Kidney (tissue), 14 donors: ENCODE results near the gene INVS. TPM values are rescaled to one million over a fixed set of nuclear protein-coding genes. Genes with fewer than 3 reads are reported as not detected.

Experiments used
- DNase-seq, 5 donors: peaks; one replicate each; pipeline ENCODE4 v3.0.0-alpha.2; 2013 to 2020
- FAIRE-seq: peaks from 2 replicates; lab custom pipeline; 2012; peaks lifted over from hg19 to GRCh38; lab: Jason Lieb, UNC
- H3K27ac ChIP-seq, 2 donors: one replicate each; pipeline ENCODE4 v1.7.0; 2013; ENCODE audit warnings: low read depth in 2 of 2, low read length in 2 of 2, inconsistent platforms in 1 of 2
- H3K27me3 ChIP-seq: one replicate; pipeline ENCODE4 v1.7.1; 2013; ENCODE audit warnings: low read length, inconsistent platforms; ENCODE audit not compliant: control insufficient read depth, insufficient read depth
- H3K36me3 ChIP-seq, 3 donors: one replicate each; pipeline versions ENCODE4 v1.7.0 to v1.7.1; 2013; ENCODE audit warnings: low read length in 3 of 3, control low read depth in 1 of 3, inconsistent platforms in 1 of 3; ENCODE audit not compliant: insufficient read depth in 3 of 3, control insufficient read depth in 2 of 3
- H3K4me1 ChIP-seq, 3 donors: one replicate each; pipeline versions ENCODE4 v1.7.0 to v1.7.1; 2013; ENCODE audit warnings: low read length in 3 of 3, inconsistent platforms in 1 of 3, low read depth in 1 of 3; ENCODE audit not compliant: control insufficient read depth in 2 of 3, insufficient read depth in 2 of 3
- H3K4me3 ChIP-seq, 3 donors: one replicate each; pipeline versions ENCODE4 v1.7.0 to v1.8.1; 2013; ENCODE audit warnings: low read length in 3 of 3, control low read depth in 1 of 3, inconsistent platforms in 1 of 3
- H3K9ac ChIP-seq, 3 donors: one replicate each; pipeline versions ENCODE4 v1.7.0 to v1.7.1; 2013; ENCODE audit warnings: low read length in 3 of 3, control low read depth in 1 of 3, inconsistent platforms in 1 of 3
- H3K9me3 ChIP-seq, 3 donors: one replicate each; pipeline versions ENCODE4 v1.7.0 to v1.7.1; 2013; ENCODE audit warnings: low read length in 3 of 3, control low read depth in 1 of 3, inconsistent platforms in 1 of 3; ENCODE audit not compliant: control insufficient read depth in 2 of 3, insufficient read depth in 1 of 3
- CTCF ChIP-seq: IDR thresholded peaks from 3 replicates; pipeline ENCODE4 v1.5.1; 2012; ENCODE audit warnings: mild to moderate bottlenecking, moderate library complexity, borderline replicate concordance; ENCODE audit not compliant: insufficient read depth; ENCODE audit errors: extremely low read depth
- intact Hi-C: fragments of 100-400 bp; cut with DNase I; formaldehyde crosslinking; loops from one replicate; pipeline ENCODE4 v1.11.1; 2022
- polyA plus RNA-seq: library from polyadenylated mRNA; stranded (reverse); fragments of 350-450 nt; fragmentation: Illumina TruSeq; extraction: RNeasy Lipid Tissue Mini Kit (QIAGEN cat#74804); gene quantifications from one replicate; pipeline ENCODE4 v1.2.3, GENCODE V29; 2014; ENCODE audit warnings: low read depth, low replicate concordance; ENCODE audit not compliant: insufficient read depth
- total RNA-seq: library from RNA; stranded (reverse); fragmentation: NEBNext Ultra II Directional; extraction: Animal tissue kit (Norgen Biotek cat#: 25700); gene quantifications from one replicate; pipeline ENCODE4 v1.2.1, GENCODE V29; 2021
- donor health status: control.
- donor health status: control.
- donor health status: control.
- donor health status: control.
- donor health status: control.
- donor health status: DM: yes; HTN: yes; CAD: no.
- donor health status: Normal renal cell carcinoma (clear cell type).

The INVS gene
- total and polyA plus RNA-seq, 2 donors from 2014 or later, result 7.1 to 19.7 TPM

- Histone ChIP-seq H3K4me1 (peaks cover 0 to 7% (median 0%) of the 10 kb centered on the region in 3 donors), H3K9me3 (no peaks in the 10 kb centered on the region), H3K4me3 (no peak overlapping the region), H3K9ac (no peak overlapping the region), H3K36me3 (no peaks in the 10 kb centered on the region), H3K27me3 (no peaks in the 10 kb centered on the region), H3K27ac (no peak overlapping the region)
- intact Hi-C loops, result no loop called here
- no peak for DNase-seq
- TF ChIP-seq CTCF, result no peak
- peak; percentile 58 for FAIRE-seq
These were observed 16.3 kb upstream of the INVS start for GRCh38 chr9:100082782-100083181.

- no peaks in the 10 kb centered on the region for H3K9me3 ChIP-seq
- FAIRE-seq (no peak), DNase-seq (no peak)
- H3K27ac ChIP-seq, result no peak overlapping the region
- no peak for TF ChIP-seq CTCF
- intact Hi-C loops, result no loop called here
- H3K36me3 ChIP-seq, result no peaks in the 10 kb centered on the region
- no peaks in the 10 kb centered on the region for H3K27me3 ChIP-seq
- H3K4me3 ChIP-seq, result no peak overlapping the region
- peaks cover 0 to 7% (median 0%) of the 10 kb centered on the region in 3 donors for H3K4me1 ChIP-seq
- H3K9ac ChIP-seq, result no peak overlapping the region
These were observed 15.5 kb upstream of the INVS start for GRCh38 chr9:100083448-100084127.

- no peak for TF ChIP-seq CTCF
- Histone ChIP-seq H3K27me3 (no peaks in the 10 kb centered on the region), H3K36me3 (no peaks in the 10 kb centered on the region), H3K4me1 (peaks cover 0 to 7% (median 0%) of the 10 kb centered on the region in 3 donors), H3K4me3 (no peak overlapping the region), H3K27ac (no peak overlapping the region), H3K9ac (no peak overlapping the region), H3K9me3 (no peaks in the 10 kb centered on the region)
- DNase-seq (no peak), FAIRE-seq (no peak)
- intact Hi-C loops, result no loop called here
These were observed 15.0 kb upstream of the INVS start for GRCh38 chr9:100084128-100084453.

DNA sequence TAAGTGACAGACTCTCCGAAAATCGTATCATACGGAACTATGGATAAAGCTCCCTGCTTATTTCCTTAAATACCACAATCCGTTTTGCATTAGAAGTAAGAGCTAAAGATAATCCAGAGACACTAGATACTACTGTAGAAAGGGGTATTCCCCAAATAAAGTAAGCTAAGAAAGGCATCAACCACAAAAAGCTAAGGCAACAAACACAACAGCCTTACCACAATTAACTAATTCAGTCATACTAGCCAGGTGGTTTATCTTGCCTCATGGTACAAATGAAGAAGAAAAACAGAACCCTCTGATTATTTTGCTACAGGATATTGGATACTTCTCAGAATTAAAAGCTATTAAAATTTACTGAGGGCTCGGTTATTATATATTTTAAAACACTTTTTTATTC lies 14.3 kb upstream of the INVS start:
- H3K4me3 ChIP-seq, result no peak overlapping the region
- no peak for FAIRE-seq
- H3K27ac ChIP-seq, result no peak overlapping the region
- no peaks in the 10 kb centered on the region for H3K27me3 ChIP-seq
- H3K36me3 ChIP-seq, result no peaks in the 10 kb centered on the region
- no peak for DNase-seq
- H3K4me1 ChIP-seq, result peaks cover 0 to 7% (median 0%) of the 10 kb centered on the region in 3 donors
- no peak overlapping the region for H3K9ac ChIP-seq
- intact Hi-C loops, result no loop called here
- no peaks in the 10 kb centered on the region for H3K9me3 ChIP-seq
- TF ChIP-seq CTCF, result no peak
